Measurements from ENCODE around the gene SPECC1. TPM values are rescaled to one million over a fixed set of nuclear protein-coding genes. Genes with fewer than 3 reads are reported as not detected.

The SPECC1 gene
- total and polyA plus RNA-seq, 2 donors (not counting 1 experiment from before 2014, with no cell fraction given) = 13.4 to 30.9 TPM

DNA sequence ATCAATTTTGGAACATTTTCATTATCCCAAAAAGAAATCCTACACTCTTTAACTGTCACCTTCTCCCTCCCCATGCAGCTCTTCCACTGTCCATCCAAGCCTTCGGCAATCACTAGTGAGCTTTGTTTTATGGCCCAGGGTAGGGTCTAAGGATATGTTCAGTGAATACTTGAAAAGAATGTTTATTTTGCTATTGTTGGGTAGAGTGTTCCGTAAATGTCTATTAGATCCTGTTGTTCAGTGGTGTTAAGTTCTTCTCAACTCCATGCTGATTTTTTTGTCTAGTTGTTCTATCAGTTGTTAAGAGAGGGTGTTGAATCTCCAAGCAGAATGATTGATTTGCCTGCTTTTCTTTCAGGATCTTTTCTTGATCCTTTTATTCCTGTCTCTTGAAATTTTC, 29.9 kb downstream of the SPECC1 start:
- H3K4me2 ChIP-seq (ENCODE audit: extremely low read depth, insufficient read depth, low read length) = no peak overlapping the region
- DNase-seq (ENCODE audit: low read depth in 2 of 2) = no peak
- no peaks in the 10 kb centered on the region for H4K20me1 ChIP-seq (ENCODE audit: control insufficient read depth, extremely low read depth, insufficient read depth, low read length)
- no peaks in the 10 kb centered on the region for H3K4me1 ChIP-seq (ENCODE audit: control insufficient read depth, extremely low read depth, insufficient read depth, low read length)
- no peaks in the 10 kb centered on the region for H3K9me3 ChIP-seq (ENCODE audit: control insufficient read depth, insufficient read depth, low read depth, low read length)
- H3K27me3 ChIP-seq (ENCODE audit: control insufficient read depth, insufficient read depth, low read length) = no peaks in the 10 kb centered on the region
- H3K9ac ChIP-seq (ENCODE audit: insufficient read depth, low read length) = no peak overlapping the region
- no peaks in the 10 kb centered on the region for H3K36me3 ChIP-seq (ENCODE audit: control insufficient read depth, insufficient read depth, low read length)
- no peaks in the 10 kb centered on the region for H3K79me2 ChIP-seq (ENCODE audit: control insufficient read depth, insufficient read depth, low read length)
- no peak overlapping the region for H3K4me3 ChIP-seq (replicated peaks in 1 of 4; ENCODE audit: control extremely low read depth in 1 of 4, insufficient read depth in 1 of 4, low read depth in 3 of 4, low read length in 4 of 4)
- H2AFZ ChIP-seq (ENCODE audit: low read length) = no peak overlapping the region
- no peak for TF ChIP-seq EZH2 (IDR thresholded peaks at IDR 0.05; ENCODE audit: low read length, missing control alignments)
- TF ChIP-seq, protein P1, sequence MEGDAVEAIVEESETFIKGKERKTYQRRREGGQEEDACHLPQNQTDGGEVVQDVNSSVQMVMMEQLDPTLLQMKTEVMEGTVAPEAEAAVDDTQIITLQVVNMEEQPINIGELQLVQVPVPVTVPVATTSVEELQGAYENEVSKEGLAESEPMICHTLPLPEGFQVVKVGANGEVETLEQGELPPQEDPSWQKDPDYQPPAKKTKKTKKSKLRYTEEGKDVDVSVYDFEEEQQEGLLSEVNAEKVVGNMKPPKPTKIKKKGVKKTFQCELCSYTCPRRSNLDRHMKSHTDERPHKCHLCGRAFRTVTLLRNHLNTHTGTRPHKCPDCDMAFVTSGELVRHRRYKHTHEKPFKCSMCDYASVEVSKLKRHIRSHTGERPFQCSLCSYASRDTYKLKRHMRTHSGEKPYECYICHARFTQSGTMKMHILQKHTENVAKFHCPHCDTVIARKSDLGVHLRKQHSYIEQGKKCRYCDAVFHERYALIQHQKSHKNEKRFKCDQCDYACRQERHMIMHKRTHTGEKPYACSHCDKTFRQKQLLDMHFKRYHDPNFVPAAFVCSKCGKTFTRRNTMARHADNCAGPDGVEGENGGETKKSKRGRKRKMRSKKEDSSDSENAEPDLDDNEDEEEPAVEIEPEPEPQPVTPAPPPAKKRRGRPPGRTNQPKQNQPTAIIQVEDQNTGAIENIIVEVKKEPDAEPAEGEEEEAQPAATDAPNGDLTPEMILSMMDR (conservative IDR thresholded peaks at IDR 0.05 in 1 of 2, IDR thresholded peaks at IDR 0.05 in 1 of 2; ENCODE audit: low read depth in 1 of 2, low read length in 2 of 2) = no peak
- no peak overlapping the region for H3K27ac ChIP-seq (ENCODE audit: insufficient read depth, low read length)

DNA sequence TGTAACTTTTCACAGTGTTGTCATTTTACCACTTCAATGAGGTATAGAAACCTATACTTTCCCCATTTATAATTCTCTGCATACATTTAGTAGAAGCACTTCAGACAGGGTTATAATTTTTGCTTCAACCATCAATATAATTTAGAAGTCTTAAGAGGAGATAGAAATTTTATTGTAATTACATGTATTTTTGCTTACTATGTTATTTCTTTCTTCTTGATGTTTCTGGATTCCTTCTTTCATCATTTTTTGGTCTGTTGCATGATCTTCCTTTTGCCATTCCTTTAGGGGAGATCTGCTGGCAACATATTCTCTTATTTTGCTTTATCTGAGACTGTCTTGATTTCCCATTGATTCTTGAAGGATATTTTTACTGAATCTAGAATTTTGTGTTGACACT, 31.1 kb downstream of the SPECC1 start:
- Histone ChIP-seq H3K79me2 (ENCODE audit: control insufficient read depth, insufficient read depth, low read length) (no peaks in the 10 kb centered on the region), H3K27me3 (ENCODE audit: control insufficient read depth, insufficient read depth, low read length) (no peaks in the 10 kb centered on the region), H3K9me3 (ENCODE audit: control insufficient read depth, insufficient read depth, low read depth, low read length) (no peaks in the 10 kb centered on the region), H4K20me1 (ENCODE audit: control insufficient read depth, extremely low read depth, insufficient read depth, low read length) (no peaks in the 10 kb centered on the region), H2AFZ (ENCODE audit: low read length) (no peak overlapping the region), H3K4me3 (replicated peaks in 1 of 4; ENCODE audit: control extremely low read depth in 1 of 4, insufficient read depth in 1 of 4, low read depth in 3 of 4, low read length in 4 of 4) (no peak overlapping the region), H3K9ac (ENCODE audit: insufficient read depth, low read length) (no peak overlapping the region), H3K4me1 (ENCODE audit: control insufficient read depth, extremely low read depth, insufficient read depth, low read length) (no peaks in the 10 kb centered on the region), H3K27ac (ENCODE audit: insufficient read depth, low read length) (no peak overlapping the region), H3K4me2 (ENCODE audit: extremely low read depth, insufficient read depth, low read length) (no peak overlapping the region), H3K36me3 (ENCODE audit: control insufficient read depth, insufficient read depth, low read length) (no peaks in the 10 kb centered on the region)
- no peak for DNase-seq (ENCODE audit: low read depth in 2 of 2)
- TF ChIP-seq, protein P1 (conservative IDR thresholded peaks at IDR 0.05 in 1 of 2, IDR thresholded peaks at IDR 0.05 in 1 of 2; ENCODE audit: low read depth in 1 of 2, low read length in 2 of 2) = no peak
- TF ChIP-seq EZH2 (IDR thresholded peaks at IDR 0.05; ENCODE audit: low read length, missing control alignments) = no peak

DNA sequence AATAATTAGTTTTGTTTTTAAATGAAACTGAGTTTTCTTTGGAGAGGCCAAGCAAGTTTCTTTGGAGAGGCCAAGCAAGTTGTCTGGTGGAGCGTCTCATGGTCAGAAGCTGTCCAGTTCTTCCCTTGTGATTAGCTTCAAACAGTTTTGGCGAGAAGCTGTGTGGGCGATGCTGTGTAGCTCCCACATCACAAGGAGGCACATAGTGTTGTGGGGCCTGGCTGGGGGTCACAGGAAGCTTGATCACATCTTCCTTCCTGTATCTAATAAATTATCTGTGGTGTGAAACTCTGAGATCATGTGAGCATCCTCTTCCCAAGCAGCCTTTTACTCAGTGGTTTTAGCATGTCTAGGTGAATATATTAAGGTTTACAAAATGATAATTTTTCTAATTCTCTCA, 33.9 kb downstream of the SPECC1 start:
- no peaks in the 10 kb centered on the region for H3K4me1 ChIP-seq (ENCODE audit: control insufficient read depth, extremely low read depth, insufficient read depth, low read length)
- no peaks in the 10 kb centered on the region for H3K9me3 ChIP-seq (ENCODE audit: control insufficient read depth, insufficient read depth, low read depth, low read length)
- no peaks in the 10 kb centered on the region for H4K20me1 ChIP-seq (ENCODE audit: control insufficient read depth, extremely low read depth, insufficient read depth, low read length)
- no peak overlapping the region for H3K9ac ChIP-seq (ENCODE audit: insufficient read depth, low read length)
- H3K4me2 ChIP-seq (ENCODE audit: extremely low read depth, insufficient read depth, low read length) = no peak overlapping the region
- H3K27me3 ChIP-seq (ENCODE audit: control insufficient read depth, insufficient read depth, low read length) = peaks cover 3% of the 10 kb centered on the region
- no peak overlapping the region for H2AFZ ChIP-seq (ENCODE audit: low read length)
- no peak overlapping the region for H3K4me3 ChIP-seq (replicated peaks in 1 of 4; ENCODE audit: control extremely low read depth in 1 of 4, insufficient read depth in 1 of 4, low read depth in 3 of 4, low read length in 4 of 4)
- H3K36me3 ChIP-seq (ENCODE audit: control insufficient read depth, insufficient read depth, low read length) = no peaks in the 10 kb centered on the region
- no peaks in the 10 kb centered on the region for H3K79me2 ChIP-seq (ENCODE audit: control insufficient read depth, insufficient read depth, low read length)
- TF ChIP-seq, protein P1 (conservative IDR thresholded peaks at IDR 0.05 in 1 of 2, IDR thresholded peaks at IDR 0.05 in 1 of 2; ENCODE audit: low read depth in 1 of 2, low read length in 2 of 2) = no peak
- no peak for TF ChIP-seq EZH2 (IDR thresholded peaks at IDR 0.05; ENCODE audit: low read length, missing control alignments)
- no peak for DNase-seq (ENCODE audit: low read depth in 2 of 2)
- H3K27ac ChIP-seq (ENCODE audit: insufficient read depth, low read length) = no peak overlapping the region

All from fibroblast of lung (primary cell).